ENCODE measurements around the gene BNC2.

The BNC2 gene

GRCh38 chr9:16367605-16368231, 502.8 kb downstream of the BNC2 start:
- Histone ChIP-seq H3K27ac (ENCODE audit: low read depth, low read length) (no peak overlapping the region), H3K4me3 (ENCODE audit: low read length) (no peak overlapping the region), H3K9me3 (ENCODE audit: insufficient read depth, low read depth, low read length) (no peaks in the 10 kb centered on the region), H3K9ac (ENCODE audit: low read depth, low read length) (no peak overlapping the region), H3K4me1 (ENCODE audit: insufficient read depth, low read length) (peaks cover 6% of the 10 kb centered on the region; the same call in 1 of the 2 replicates), H3K36me3 (ENCODE audit: insufficient read depth, low read length) (no peaks in the 10 kb centered on the region), H3K27me3 (ENCODE audit: insufficient read depth, low read length) (no peaks in the 10 kb centered on the region)
- 89% methylated on average over 8 of the region's 9 CpGs for WGBS

GRCh38 chr9:16364347-16364746, 506.1 kb downstream of the BNC2 start:
- Histone ChIP-seq H3K4me3 (ENCODE audit: low read length) (no peak overlapping the region), H3K9me3 (ENCODE audit: insufficient read depth, low read depth, low read length) (no peaks in the 10 kb centered on the region; the same call in 1 of the 2 replicates), H3K9ac (ENCODE audit: low read depth, low read length) (no peak overlapping the region), H3K4me1 (ENCODE audit: insufficient read depth, low read length) (peaks cover 6% of the 10 kb centered on the region; the same call in 1 of the 2 replicates), H3K27ac (ENCODE audit: low read depth, low read length) (no peak overlapping the region), H3K27me3 (ENCODE audit: insufficient read depth, low read length) (no peaks in the 10 kb centered on the region), H3K36me3 (ENCODE audit: insufficient read depth, low read length) (no peaks in the 10 kb centered on the region)
- WGBS, result 89% methylated on average over 8 of the region's 8 CpGs

GRCh38 chr9:16363916-16364315, 506.6 kb downstream of the BNC2 start:
- 92% methylated on average over 4 of the region's 5 CpGs for WGBS
- peaks cover 6% of the 10 kb centered on the region; the same call in 1 of the 2 replicates for H3K4me1 ChIP-seq (ENCODE audit: insufficient read depth, low read length)

DNA sequence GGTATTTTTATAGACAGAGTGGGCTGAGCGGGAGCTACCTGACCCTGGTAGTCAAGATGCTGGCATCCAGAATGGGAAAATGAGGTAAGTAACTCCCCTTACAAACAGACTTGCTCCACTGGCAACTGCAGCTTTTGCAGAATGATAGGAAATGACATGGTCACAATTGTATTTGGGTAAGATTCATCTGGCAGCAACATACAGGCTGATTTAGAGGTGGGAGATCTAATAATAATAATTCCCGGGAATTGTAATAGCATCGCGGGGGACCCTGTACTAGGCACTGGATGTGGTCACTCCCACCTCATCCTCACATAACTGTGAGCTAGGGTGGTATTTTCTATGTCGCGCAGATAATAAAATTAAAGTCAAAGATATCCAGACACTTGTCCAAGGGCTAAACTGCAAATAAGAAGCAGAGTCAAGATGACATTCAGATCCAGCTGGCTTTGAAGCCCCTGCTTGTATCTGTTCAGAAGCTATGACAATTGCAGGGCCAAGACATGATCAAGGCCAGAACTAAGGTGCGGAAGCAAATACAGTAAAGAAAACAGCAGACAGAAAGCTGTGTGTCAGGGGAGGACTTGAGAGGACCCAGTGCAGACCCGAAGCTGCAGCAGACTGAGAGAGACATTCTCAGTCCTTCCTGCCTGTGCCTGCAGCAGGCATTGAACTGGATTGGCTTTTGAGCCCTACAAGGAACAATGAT, 507.2 kb downstream of the BNC2 start:
- no peaks in the 10 kb centered on the region for H3K36me3 ChIP-seq (ENCODE audit: insufficient read depth, low read length)
- H3K9me3 ChIP-seq (ENCODE audit: insufficient read depth, low read depth, low read length), result no peaks in the 10 kb centered on the region; the same call in 1 of the 2 replicates
- no peak overlapping the region for H3K9ac ChIP-seq (ENCODE audit: low read depth, low read length)
- H3K27me3 ChIP-seq (ENCODE audit: insufficient read depth, low read length), result no peaks in the 10 kb centered on the region
- no peak overlapping the region for H3K4me3 ChIP-seq (ENCODE audit: low read length)
- no peak overlapping the region for H3K27ac ChIP-seq (ENCODE audit: low read depth, low read length)
- peaks cover 4% of the 10 kb centered on the region; the same call in 1 of the 2 replicates for H3K4me1 ChIP-seq (ENCODE audit: insufficient read depth, low read length)
- 93% methylated on average over 6 of the region's 8 CpGs for WGBS

More at GRCh38 chr9:16363916-16364315, 506.6 kb downstream of the BNC2 start:
- no peak overlapping the region for H3K9ac ChIP-seq (ENCODE audit: low read depth, low read length)
- no peaks in the 10 kb centered on the region; the same call in 1 of the 2 replicates for H3K9me3 ChIP-seq (ENCODE audit: insufficient read depth, low read depth, low read length)
- H3K27me3 ChIP-seq (ENCODE audit: insufficient read depth, low read length), result no peaks in the 10 kb centered on the region
- no peak overlapping the region for H3K4me3 ChIP-seq (ENCODE audit: low read length)
- no peaks in the 10 kb centered on the region for H3K36me3 ChIP-seq (ENCODE audit: insufficient read depth, low read length)
- H3K27ac ChIP-seq (ENCODE audit: low read depth, low read length), result no peak overlapping the region

- Histone ChIP-seq H3K27me3 (ENCODE audit: insufficient read depth, low read length) (no peaks in the 10 kb centered on the region), H3K4me3 (ENCODE audit: low read length) (no peak overlapping the region), H3K4me1 (ENCODE audit: insufficient read depth, low read length) (no peaks in the 10 kb centered on the region), H3K9me3 (ENCODE audit: insufficient read depth, low read depth, low read length) (no peaks in the 10 kb centered on the region; the same call in 1 of the 2 replicates), H3K36me3 (ENCODE audit: insufficient read depth, low read length) (no peaks in the 10 kb centered on the region), H3K27ac (ENCODE audit: low read depth, low read length) (no peak overlapping the region), H3K9ac (ENCODE audit: low read depth, low read length) (no peak overlapping the region)
These were observed 508.5 kb downstream of the BNC2 start for GRCh38 chr9:16361939-16362338.

GRCh38 chr9:16361118-16361517, 509.4 kb downstream of the BNC2 start:
- Histone ChIP-seq H3K27ac (ENCODE audit: low read depth, low read length) (no peak overlapping the region), H3K9ac (ENCODE audit: low read depth, low read length) (no peak overlapping the region), H3K4me3 (ENCODE audit: low read length) (no peak overlapping the region), H3K36me3 (ENCODE audit: insufficient read depth, low read length) (no peaks in the 10 kb centered on the region), H3K9me3 (ENCODE audit: insufficient read depth, low read depth, low read length) (no peaks in the 10 kb centered on the region; the same call in 1 of the 2 replicates), H3K4me1 (ENCODE audit: insufficient read depth, low read length) (no peaks in the 10 kb centered on the region), H3K27me3 (ENCODE audit: insufficient read depth, low read length) (no peaks in the 10 kb centered on the region)
- 100% methylated on average over 2 of the region's 3 CpGs for WGBS

DNA sequence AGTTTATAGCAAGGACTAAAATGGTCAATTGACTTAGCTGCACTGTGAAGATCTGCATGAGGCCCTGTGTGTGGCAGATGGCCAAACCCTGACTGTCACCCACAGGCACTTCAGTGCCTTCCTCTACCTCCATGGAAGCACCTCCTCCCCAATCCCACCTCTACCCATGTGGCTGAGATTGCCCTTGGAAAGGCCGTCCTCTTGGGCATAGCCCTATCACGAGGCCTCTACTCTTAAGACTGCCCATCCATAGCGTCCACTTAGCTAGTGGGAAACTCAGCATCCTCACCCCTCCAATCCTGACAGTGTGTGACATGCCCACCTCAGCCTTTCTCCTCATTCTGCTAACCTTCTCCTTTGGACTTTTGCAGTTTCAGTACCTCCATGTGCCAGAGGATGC, 510.2 kb downstream of the BNC2 start:
- Histone ChIP-seq H3K27me3 (ENCODE audit: insufficient read depth, low read length) (no peaks in the 10 kb centered on the region), H3K9me3 (ENCODE audit: insufficient read depth, low read depth, low read length) (no peaks in the 10 kb centered on the region; the same call in 1 of the 2 replicates), H3K4me1 (ENCODE audit: insufficient read depth, low read length) (no peaks in the 10 kb centered on the region), H3K36me3 (ENCODE audit: insufficient read depth, low read length) (no peaks in the 10 kb centered on the region), H3K4me3 (ENCODE audit: low read length) (no peak overlapping the region), H3K27ac (ENCODE audit: low read depth, low read length) (no peak overlapping the region), H3K9ac (ENCODE audit: low read depth, low read length) (no peak overlapping the region)
- 94% methylated on average over 3 of the region's 3 CpGs for WGBS

Measured in HUES64 (cell line).